ENCODE results near the gene MAB21L4.

The MAB21L4 gene

GRCh38 chr2:240911641-240912265 lies 15.8 kb upstream of the MAB21L4 start:
- H3K27ac ChIP-seq = no peak overlapping the region
- no peak overlapping the region for H3K9ac ChIP-seq
- H2AFZ ChIP-seq = no peak overlapping the region
- H3K79me2 ChIP-seq = no peaks in the 10 kb centered on the region
- H3K4me2 ChIP-seq (ENCODE audit: low read length) = no peak overlapping the region
- H3K4me1 ChIP-seq = peaks cover 13% of the 10 kb centered on the region
- no peak for TF ChIP-seq CTCF (IDR thresholded peaks at IDR 0.05)
- no peaks in the 10 kb centered on the region for H3K36me3 ChIP-seq (ENCODE audit: control insufficient read depth, insufficient read depth, low read length)
- H3K4me3 ChIP-seq (ENCODE audit: low read depth, low read length) = no peak overlapping the region
- no peaks in the 10 kb centered on the region for H3K9me3 ChIP-seq (ENCODE audit: control insufficient read depth, low read length)
- H3K27me3 ChIP-seq (ENCODE audit: control insufficient read depth, insufficient read depth, low read length) = peaks cover 4% of the 10 kb centered on the region

- H3K4me3 ChIP-seq (ENCODE audit: low read depth, low read length) = no peak overlapping the region
- H2AFZ ChIP-seq = no peak overlapping the region
- H3K9ac ChIP-seq = no peak overlapping the region
- no peaks in the 10 kb centered on the region for H3K9me3 ChIP-seq (ENCODE audit: control insufficient read depth, low read length)
- no peak overlapping the region for H3K27ac ChIP-seq
- H3K4me2 ChIP-seq (ENCODE audit: low read length) = peak overlapping the region; percentile 55
- no peaks in the 10 kb centered on the region for H3K27me3 ChIP-seq (ENCODE audit: control insufficient read depth, insufficient read depth, low read length)
- H3K36me3 ChIP-seq (ENCODE audit: control insufficient read depth, insufficient read depth, low read length) = no peaks in the 10 kb centered on the region
- TF ChIP-seq CTCF (IDR thresholded peaks at IDR 0.05) = no peak
- no peaks in the 10 kb centered on the region for H3K79me2 ChIP-seq
- peaks cover 18% of the 10 kb centered on the region for H3K4me1 ChIP-seq
Measured at GRCh38 chr2:240909216-240909974, 13.4 kb upstream of the MAB21L4 start.

GRCh38 chr2:240906911-240907590 lies 11.1 kb upstream of the MAB21L4 start:
- H3K27ac ChIP-seq = no peak overlapping the region
- no peak overlapping the region for H2AFZ ChIP-seq
- H3K36me3 ChIP-seq (ENCODE audit: control insufficient read depth, insufficient read depth, low read length) = no peaks in the 10 kb centered on the region
- no peak overlapping the region for H3K4me3 ChIP-seq (ENCODE audit: low read depth, low read length)
- no peak overlapping the region for H3K4me2 ChIP-seq (ENCODE audit: low read length)
- peaks cover 20% of the 10 kb centered on the region for H3K4me1 ChIP-seq
- H3K9ac ChIP-seq = no peak overlapping the region
- no peak for TF ChIP-seq CTCF (IDR thresholded peaks at IDR 0.05)
- H3K9me3 ChIP-seq (ENCODE audit: control insufficient read depth, low read length) = no peaks in the 10 kb centered on the region
- no peaks in the 10 kb centered on the region for H3K79me2 ChIP-seq
- H3K27me3 ChIP-seq (ENCODE audit: control insufficient read depth, insufficient read depth, low read length) = no peaks in the 10 kb centered on the region

- Histone ChIP-seq H3K4me1 (peaks cover 20% of the 10 kb centered on the region), H3K27me3 (ENCODE audit: control insufficient read depth, insufficient read depth, low read length) (no peaks in the 10 kb centered on the region), H3K9ac (no peak within 1 kb of the TSS), H3K4me2 (ENCODE audit: low read length) (no peak within 1 kb of the TSS), H3K4me3 (ENCODE audit: low read depth, low read length) (no peak within 1 kb of the TSS), H2AFZ (no peak within 1 kb of the TSS), H3K36me3 (ENCODE audit: control insufficient read depth, insufficient read depth, low read length) (no peaks in the 10 kb centered on the region), H3K79me2 (no peaks in the 10 kb centered on the region), H3K27ac (no peak within 1 kb of the TSS), H3K9me3 (ENCODE audit: control insufficient read depth, low read length) (no peaks in the 10 kb centered on the region)
- no peak for TF ChIP-seq CTCF (IDR thresholded peaks at IDR 0.05)
Measured at GRCh38 chr2:240906141-240906910, 10.4 kb upstream of the MAB21L4 start, which contains the start of gene CROCC2. Gene CROCC2, plus strand, starts transcription at chr2:240906336. Its CDS starts 178 bp downstream, at chr2:240906514.
